CD14-positive monocyte (primary cell): Measurements from ENCODE around the gene IRX3. TPM values are rescaled to one million over a fixed set of nuclear protein-coding genes. Genes with fewer than 3 reads are reported as not detected.

ENCODE experiments used
- DNase-seq, 3 donors: peaks; one replicate each; pipeline ENCODE4 v3.0.0-alpha.2; 2011 to 2022
- H2AFZ ChIP-seq: 2 replicates; pipeline ENCODE4 v1.6.0; 2012; ENCODE audit warnings: mild to moderate bottlenecking, low read depth, low read length, inconsistent platforms; ENCODE audit not compliant: insufficient read depth, poor library complexity, severe bottlenecking
- H3K27ac ChIP-seq, 2 donors: 1 replicate in 1 of 2; 2 replicates in 1 of 2; pipeline ENCODE4 v1.5.1; 2012 to 2013; ENCODE audit warnings: low read length in 2 of 2, control low read depth in 1 of 2, inconsistent platforms in 1 of 2, low read depth in 1 of 2, mild to moderate bottlenecking in 1 of 2
- H3K27me3 ChIP-seq, 2 donors: one replicate each; pipeline versions ENCODE4 v1.6.0 to v1.6.1; 2011 to 2013; ENCODE audit warnings: low read length in 2 of 2; ENCODE audit not compliant: control insufficient read depth in 2 of 2, insufficient read depth in 2 of 2
- H3K36me3 ChIP-seq, 2 donors: replicated peaks in 1 of 2; 1 replicate in 1 of 2; 2 replicates in 1 of 2; pipeline versions ENCODE4 v1.5.1 to v1.6.1; 2012 to 2013; ENCODE audit warnings: low read length in 2 of 2, control low read depth in 1 of 2, inconsistent platforms in 1 of 2, mild to moderate bottlenecking in 1 of 2; ENCODE audit not compliant: insufficient read depth in 2 of 2, control insufficient read depth in 1 of 2
- H3K4me1 ChIP-seq, 2 donors: 1 replicate in 1 of 2; 2 replicates in 1 of 2; pipeline versions ENCODE4 v1.5.1 to v1.6.1; 2012 to 2013; ENCODE audit warnings: low read length in 2 of 2, control low read depth in 1 of 2, inconsistent platforms in 1 of 2, mild to moderate bottlenecking in 1 of 2, moderate library complexity in 1 of 2; ENCODE audit not compliant: insufficient read depth in 2 of 2, control insufficient read depth in 1 of 2
- H3K4me2 ChIP-seq: replicated peaks from 2 replicates; pipeline ENCODE3; 2012; ENCODE audit warnings: low read length, moderate library complexity, mild to moderate bottlenecking; ENCODE audit not compliant: poor library complexity, severe bottlenecking; ENCODE audit errors: extremely low read depth
- H3K4me3 ChIP-seq, 3 experiments: fragments of 200-600 bp in 1 of 3; sonication (generic) in 1 of 3; replicated peaks in 1 of 3; 1 replicate in 2 of 3; 2 replicates in 1 of 3; pipeline ENCODE4 v1.5.1; 2011 to 2013; ENCODE audit warnings: low read length in 3 of 3, mild to moderate bottlenecking in 3 of 3, control low read depth in 2 of 3, low read depth in 2 of 3, inconsistent platforms in 1 of 3, moderate library complexity in 1 of 3
- H3K79me2 ChIP-seq: 2 replicates; pipeline ENCODE4 v1.6.0; 2012; ENCODE audit warnings: mild to moderate bottlenecking, control low read depth, inconsistent platforms, low read length, moderate library complexity; ENCODE audit not compliant: insufficient read depth
- H3K9ac ChIP-seq: 2 replicates; pipeline ENCODE4 v1.6.0; 2017; ENCODE audit warnings: low read length, mild to moderate bottlenecking; ENCODE audit not compliant: insufficient read depth, poor library complexity, severe bottlenecking
- H3K9me3 ChIP-seq, 2 donors: replicated peaks in 1 of 2; 1 replicate in 1 of 2; 2 replicates in 1 of 2; pipeline versions ENCODE4 v1.5.1 to v1.6.1; 2012 to 2013; ENCODE audit warnings: low read length in 2 of 2, control low read depth in 1 of 2; ENCODE audit not compliant: control insufficient read depth in 1 of 2, insufficient read depth in 1 of 2
- H4K20me1 ChIP-seq: 2 replicates; pipeline ENCODE4 v1.6.0; 2012; ENCODE audit warnings: mild to moderate bottlenecking, low read length, control low read depth, moderate library complexity; ENCODE audit not compliant: insufficient read depth
- H3K27ac Mint-ChIP-seq, 7 donors: one replicate each; pipeline ENCODE4 v1.8.0; 2020; ENCODE audit warnings: mild to moderate bottlenecking in 7 of 7, mixed read lengths in 7 of 7, moderate library complexity in 6 of 7, inconsistent platforms in 2 of 7
- H3K27me3 Mint-ChIP-seq, 3 donors: one replicate each; pipeline ENCODE4 v1.8.0; 2021 to 2022; ENCODE audit warnings: low read depth in 3 of 3, mild to moderate bottlenecking in 3 of 3, mixed read lengths in 3 of 3, moderate library complexity in 3 of 3, inconsistent platforms in 1 of 3
- H3K36me3 Mint-ChIP-seq, 2 donors: one replicate each; pipeline ENCODE4 v1.8.0; 2020; ENCODE audit warnings: mixed read lengths in 2 of 2, inconsistent platforms in 1 of 2, mild to moderate bottlenecking in 1 of 2
- H3K4me1 Mint-ChIP-seq: one replicate; pipeline ENCODE4 v1.8.0; 2020; ENCODE audit warnings: mild to moderate bottlenecking, mixed read lengths
- H3K4me3 Mint-ChIP-seq, 2 donors: one replicate each; pipeline ENCODE4 v1.8.0; 2020; ENCODE audit warnings: mild to moderate bottlenecking in 2 of 2, mixed read lengths in 2 of 2, moderate library complexity in 1 of 2
- H3K9me3 Mint-ChIP-seq, 7 donors: one replicate each; pipeline ENCODE4 v1.8.0; 2020 to 2022; ENCODE audit warnings: mixed read lengths in 7 of 7, mild to moderate bottlenecking in 6 of 7, moderate library complexity in 6 of 7, inconsistent platforms in 2 of 7
- WGBS: methylation state at CpG from one replicate; pipeline ENCODE4 v1.1.5; 2013; ENCODE audit warnings: missing lambda C conversion rate; ENCODE audit not compliant: insufficient coverage; 5-methylcytosine and 5-hydroxymethylcytosine counted together
- intact Hi-C, 2 donors: fragments of 100-400 bp; cut with micrococcal nuclease; formaldehyde crosslinking; loops; one replicate each; pipeline versions ENCODE4 v1.15.0 to v1.15.1; 2023
- polyA plus RNA-seq, 3 donors: library from polyadenylated mRNA; depleted of rRNA in 1 of 3; unstranded in 2 of 3; stranded (reverse) in 1 of 3; fragments of 300-500 nt in 2 of 3; fragments of >200 nt in 1 of 3; fragmentation: Illumina TruSeq in 2 of 3; gene quantifications; 1 replicate in 2 of 3; 2 replicates in 1 of 3; pipeline ENCODE4 v1.2.3, GENCODE V29; 2012 to 2021
- TF ChIP-seq, protein P1 (sequence below): fragments of 200-600 bp; IDR thresholded peaks from one replicate; pipeline ENCODE4 v1.8.0; 2022; ENCODE audit warnings: antibody characterized with exemption, mild to moderate bottlenecking

Gene IRX3
- polyA plus RNA-seq, 3 donors, result not detected

DNA sequence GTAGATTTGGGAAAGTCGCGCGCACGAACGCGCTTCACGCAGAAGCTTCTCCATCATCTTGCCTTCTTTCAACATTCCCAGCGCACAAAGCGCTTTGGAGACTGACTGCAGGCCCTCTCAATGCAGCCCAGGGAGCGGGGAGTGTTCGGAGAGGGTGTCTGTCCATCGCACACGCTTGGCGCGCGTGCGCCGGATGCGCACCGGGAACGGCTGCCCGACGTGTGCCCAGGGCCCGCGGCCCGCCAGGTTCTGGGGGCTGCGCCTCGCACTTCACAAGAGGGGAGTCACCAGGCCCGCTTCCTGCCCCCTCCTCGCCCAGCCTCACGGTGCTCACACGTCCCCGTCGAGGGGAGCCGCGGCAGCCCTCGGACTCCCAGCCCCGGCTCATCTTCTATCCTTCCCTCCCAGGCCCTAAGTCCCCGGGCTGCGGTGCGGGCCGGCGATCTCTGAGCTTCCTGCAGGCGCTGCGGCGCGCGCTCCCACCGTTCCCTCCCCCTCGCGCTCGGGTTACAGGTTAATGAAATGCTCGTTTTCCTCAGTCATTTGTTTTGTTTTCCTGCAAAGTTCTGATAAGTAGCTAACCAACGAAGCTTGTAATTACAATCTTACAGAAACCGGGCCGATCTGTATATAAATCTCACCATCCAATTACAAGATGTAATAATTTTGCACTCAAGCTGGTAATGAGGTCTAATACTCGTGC, 2.8 kb upstream of the IRX3 start:
- Histone ChIP-seq H3K27ac (no peak overlapping the region), H3K4me3 (no peak overlapping the region), H3K9me3 (peaks cover 0 to 27% of the 10 kb centered on the region in 2 donors), H3K27me3 (peaks cover 63 to 90% of the 10 kb centered on the region in 2 donors), H3K4me1 (peaks cover 7 to 14% of the 10 kb centered on the region in 2 donors), H4K20me1 (no peaks in the 10 kb centered on the region), H3K79me2 (no peaks in the 10 kb centered on the region), H3K9ac (no peak overlapping the region), H2AFZ (no peak overlapping the region), H3K4me2 (no peak overlapping the region), H3K36me3 (no peaks in the 10 kb centered on the region)
- WGBS, result 7% methylated on average over 48 of the region's 57 CpGs
- Mint-ChIP-seq H3K4me3 (peak overlapping the region in 1 of 2 donors; percentile 83), H3K36me3 (peaks cover 0 to 9% of the 10 kb centered on the region in 2 donors), H3K4me1 (peaks cover 19% of the 10 kb centered on the region), H3K27ac (no peak overlapping the region), H3K9me3 (peaks cover 0 to 23% (median 10%) of the 10 kb centered on the region in 7 donors), H3K27me3 (peaks cover 86 to 95% (median 91%) of the 10 kb centered on the region in 3 donors)
- TF ChIP-seq, protein P1, sequence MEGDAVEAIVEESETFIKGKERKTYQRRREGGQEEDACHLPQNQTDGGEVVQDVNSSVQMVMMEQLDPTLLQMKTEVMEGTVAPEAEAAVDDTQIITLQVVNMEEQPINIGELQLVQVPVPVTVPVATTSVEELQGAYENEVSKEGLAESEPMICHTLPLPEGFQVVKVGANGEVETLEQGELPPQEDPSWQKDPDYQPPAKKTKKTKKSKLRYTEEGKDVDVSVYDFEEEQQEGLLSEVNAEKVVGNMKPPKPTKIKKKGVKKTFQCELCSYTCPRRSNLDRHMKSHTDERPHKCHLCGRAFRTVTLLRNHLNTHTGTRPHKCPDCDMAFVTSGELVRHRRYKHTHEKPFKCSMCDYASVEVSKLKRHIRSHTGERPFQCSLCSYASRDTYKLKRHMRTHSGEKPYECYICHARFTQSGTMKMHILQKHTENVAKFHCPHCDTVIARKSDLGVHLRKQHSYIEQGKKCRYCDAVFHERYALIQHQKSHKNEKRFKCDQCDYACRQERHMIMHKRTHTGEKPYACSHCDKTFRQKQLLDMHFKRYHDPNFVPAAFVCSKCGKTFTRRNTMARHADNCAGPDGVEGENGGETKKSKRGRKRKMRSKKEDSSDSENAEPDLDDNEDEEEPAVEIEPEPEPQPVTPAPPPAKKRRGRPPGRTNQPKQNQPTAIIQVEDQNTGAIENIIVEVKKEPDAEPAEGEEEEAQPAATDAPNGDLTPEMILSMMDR, result no peak
- DNase-seq, result no peak
- intact Hi-C loops, result no loop called here

DNA sequence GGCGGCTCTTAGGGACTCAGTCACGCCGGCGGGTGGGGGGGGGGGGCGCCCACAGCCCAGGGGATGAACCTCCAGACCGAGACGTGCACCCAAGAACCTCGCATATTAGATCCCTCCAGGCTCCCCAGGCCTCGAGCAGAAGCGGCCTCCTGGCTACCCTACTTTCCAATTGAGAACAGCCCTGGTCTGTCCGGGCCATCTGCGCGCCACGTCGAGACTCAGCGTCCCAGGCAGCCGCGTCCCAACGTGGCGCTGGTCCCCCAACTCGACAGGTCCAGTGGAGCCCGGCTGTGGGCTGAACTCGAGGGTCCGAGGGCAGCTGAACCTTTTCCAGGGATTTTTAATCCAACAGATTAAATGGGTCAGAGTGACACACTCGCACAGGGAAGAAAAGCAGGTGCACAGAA, 2.3 kb upstream of the IRX3 start:
- Mint-ChIP-seq H3K27ac (no peak overlapping the region), H3K36me3 (peaks cover 0 to 9% of the 10 kb centered on the region in 2 donors), H3K27me3 (peaks cover 84 to 95% (median 89%) of the 10 kb centered on the region in 3 donors), H3K4me3 (peak overlapping the region in 1 of 2 donors; percentile 83), H3K9me3 (peaks cover 0 to 26% (median 10%) of the 10 kb centered on the region in 7 donors), H3K4me1 (peaks cover 19% of the 10 kb centered on the region)
- Histone ChIP-seq H3K4me3 (no peak overlapping the region), H3K27me3 (peaks cover 64 to 89% of the 10 kb centered on the region in 2 donors), H2AFZ (no peak overlapping the region), H3K4me2 (no peak overlapping the region), H3K27ac (no peak overlapping the region), H3K9me3 (peaks cover 0 to 27% of the 10 kb centered on the region in 2 donors), H4K20me1 (no peaks in the 10 kb centered on the region), H3K79me2 (no peaks in the 10 kb centered on the region), H3K9ac (no peak overlapping the region), H3K36me3 (no peaks in the 10 kb centered on the region), H3K4me1 (peaks cover 8 to 17% of the 10 kb centered on the region in 2 donors)
- TF ChIP-seq, protein P1, result no peak
- DNase-seq, result no peak
- intact Hi-C loops, result no loop called here
- WGBS, result 11% methylated on average over 20 of the region's 25 CpGs
